Gastrocnemius medialis (tissue), 4 donors: ENCODE data around the gene PRIMPOL. TPM values are rescaled to one million over a fixed set of nuclear protein-coding genes. Genes with fewer than 3 reads are reported as not detected.

Experiments used
- ATAC-seq, 2 donors: fragments of 150-250 bp; one replicate each; pipeline ENCODE4 v1.9.1; 2016
- DNase-seq, 2 donors: peaks; one replicate each; pipeline ENCODE4 v3.0.0-alpha.2; 2019
- H3K27ac ChIP-seq, 4 donors: fragments of 200-600 bp; sonication (generic); 1 replicate in 1 of 4; 2 replicates in 3 of 4; pipeline ENCODE4 v1.5.1; 2016 to 2018; ENCODE audit warnings: mild to moderate bottlenecking in 2 of 4, moderate library complexity in 1 of 4
- H3K27me3 ChIP-seq, 3 donors: fragments of 200-600 bp; sonication (generic) in 2 of 3; 1 replicate in 1 of 3; 2 replicates in 2 of 3; pipeline versions ENCODE4 v1.5.1 to v1.6.0; 2016 to 2019; ENCODE audit warnings: mild to moderate bottlenecking in 1 of 3, moderate library complexity in 1 of 3
- H3K36me3 ChIP-seq, 2 donors: fragments of 200-600 bp; sonication (generic) in 1 of 2; one replicate each; pipeline ENCODE4 v1.5.1; 2017 to 2018
- H3K4me1 ChIP-seq, 2 donors: fragments of 200-600 bp; sonication (generic) in 1 of 2; one replicate each; pipeline ENCODE4 v1.5.1; 2016 to 2017; ENCODE audit warnings: mild to moderate bottlenecking in 2 of 2
- H3K4me3 ChIP-seq, 4 donors: fragments of 200-600 bp; sonication (generic) in 3 of 4; 1 replicate in 1 of 4; 2 replicates in 3 of 4; pipeline ENCODE4 v1.5.1; 2016 to 2019; ENCODE audit warnings: mild to moderate bottlenecking in 2 of 4
- H3K9me3 ChIP-seq, 3 donors: fragments of 200-600 bp; sonication (generic) in 2 of 3; 1 replicate in 1 of 3; 2 replicates in 2 of 3; pipeline ENCODE4 v1.5.1; 2016 to 2019
- POLR2A ChIP-seq, 2 donors: fragments of 450-650 bp; IDR thresholded peaks; one replicate each; pipeline ENCODE4 v1.6.1; 2017; ENCODE audit warnings: antibody characterized with exemption in 2 of 2, mild to moderate bottlenecking in 2 of 2, moderate library complexity in 2 of 2
- in situ Hi-C, 4 donors: fragments of 200-750 bp; cut with MboI; loops; one replicate each; pipeline versions ENCODE4 v1.15.0 to v1.8.0; 2017; ENCODE audit warnings: low sequenced_read_pairs in 4 of 4
- intact Hi-C: fragments of 100-400 bp; cut with DNase I; formaldehyde crosslinking; loops from one replicate; pipeline ENCODE4 v1.15.1; 2023; ENCODE audit warnings: low total_unique reads
- total RNA-seq, 4 donors: library from RNA; depleted of rRNA; stranded (reverse); fragments of >200 nt; gene quantifications; one replicate each; pipeline versions ENCODE4 v1.1.0 to v1.2.3, GENCODE V29; 2016
- TF ChIP-seq, protein P1 (sequence below), 5 experiments: fragments of 450-650 bp in 3 of 5; fragments of 200-600 bp in 2 of 5; sonication (generic) in 2 of 5; IDR thresholded peaks in 4 of 5; conservative IDR thresholded peaks in 1 of 5; 1 replicate in 4 of 5; 2 replicates in 1 of 5; pipeline ENCODE4 v1.5.1; 2016 to 2019; ENCODE audit warnings: antibody characterized with exemption in 5 of 5, mild to moderate bottlenecking in 3 of 5, moderate library complexity in 3 of 5

Gene PRIMPOL
- total RNA-seq, 4 donors from 2014 or later: 5.9 to 11.1 (median 10.7) TPM

DNA sequence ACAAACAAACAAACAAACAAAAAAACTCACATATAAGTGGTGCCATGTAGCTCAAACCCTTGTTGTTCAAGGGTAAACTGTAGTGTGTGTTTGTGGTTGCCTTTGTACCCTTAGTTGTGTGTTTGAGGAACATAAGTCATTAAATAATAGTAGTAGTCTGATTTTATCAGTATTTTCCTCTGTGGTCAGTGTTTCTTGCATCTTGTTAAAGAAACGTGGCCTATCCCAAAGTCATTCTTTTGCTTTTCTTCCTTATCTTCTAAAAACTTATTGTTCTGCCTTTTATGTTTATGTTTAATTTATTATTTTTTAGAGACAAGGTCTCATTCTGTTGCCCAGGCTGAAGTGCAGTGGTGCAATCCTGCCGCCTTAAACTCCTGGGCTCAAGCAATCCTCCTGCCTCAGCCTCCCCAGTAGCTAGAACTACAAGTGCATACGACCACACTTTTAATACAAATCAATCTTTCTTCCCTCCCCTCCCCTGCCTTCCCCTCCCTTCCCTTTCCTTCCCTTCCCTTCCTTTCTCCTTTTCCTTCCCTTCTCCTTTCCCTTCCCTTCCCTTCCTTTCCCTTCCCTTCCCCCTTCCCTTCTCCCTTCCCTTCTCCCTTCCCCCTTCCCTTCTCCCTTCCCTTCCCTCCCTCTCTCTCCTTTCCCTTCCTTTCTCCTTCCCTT, 26.4 kb downstream of the PRIMPOL start:
- in situ Hi-C loops (no loop called here), intact Hi-C loops (no loop called here)
- no peak overlapping the region for H3K27ac ChIP-seq
- ATAC-seq (no peak), DNase-seq (no peak)
- peaks cover 0 to 9% of the 10 kb centered on the region in 2 donors for H3K36me3 ChIP-seq
- H3K4me3 ChIP-seq: no peak overlapping the region
- TF ChIP-seq, protein P1, sequence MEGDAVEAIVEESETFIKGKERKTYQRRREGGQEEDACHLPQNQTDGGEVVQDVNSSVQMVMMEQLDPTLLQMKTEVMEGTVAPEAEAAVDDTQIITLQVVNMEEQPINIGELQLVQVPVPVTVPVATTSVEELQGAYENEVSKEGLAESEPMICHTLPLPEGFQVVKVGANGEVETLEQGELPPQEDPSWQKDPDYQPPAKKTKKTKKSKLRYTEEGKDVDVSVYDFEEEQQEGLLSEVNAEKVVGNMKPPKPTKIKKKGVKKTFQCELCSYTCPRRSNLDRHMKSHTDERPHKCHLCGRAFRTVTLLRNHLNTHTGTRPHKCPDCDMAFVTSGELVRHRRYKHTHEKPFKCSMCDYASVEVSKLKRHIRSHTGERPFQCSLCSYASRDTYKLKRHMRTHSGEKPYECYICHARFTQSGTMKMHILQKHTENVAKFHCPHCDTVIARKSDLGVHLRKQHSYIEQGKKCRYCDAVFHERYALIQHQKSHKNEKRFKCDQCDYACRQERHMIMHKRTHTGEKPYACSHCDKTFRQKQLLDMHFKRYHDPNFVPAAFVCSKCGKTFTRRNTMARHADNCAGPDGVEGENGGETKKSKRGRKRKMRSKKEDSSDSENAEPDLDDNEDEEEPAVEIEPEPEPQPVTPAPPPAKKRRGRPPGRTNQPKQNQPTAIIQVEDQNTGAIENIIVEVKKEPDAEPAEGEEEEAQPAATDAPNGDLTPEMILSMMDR (IDR thresholded peaks at IDR 0.05 in 4 of 5, conservative IDR thresholded peaks at IDR 0.05 in 1 of 5): no peak
- no peak for TF ChIP-seq POLR2A (IDR thresholded peaks at IDR 0.05)
- no peaks in the 10 kb centered on the region for H3K4me1 ChIP-seq
- H3K27me3 ChIP-seq: no peaks in the 10 kb centered on the region
- H3K9me3 ChIP-seq: no peaks in the 10 kb centered on the region

DNA sequence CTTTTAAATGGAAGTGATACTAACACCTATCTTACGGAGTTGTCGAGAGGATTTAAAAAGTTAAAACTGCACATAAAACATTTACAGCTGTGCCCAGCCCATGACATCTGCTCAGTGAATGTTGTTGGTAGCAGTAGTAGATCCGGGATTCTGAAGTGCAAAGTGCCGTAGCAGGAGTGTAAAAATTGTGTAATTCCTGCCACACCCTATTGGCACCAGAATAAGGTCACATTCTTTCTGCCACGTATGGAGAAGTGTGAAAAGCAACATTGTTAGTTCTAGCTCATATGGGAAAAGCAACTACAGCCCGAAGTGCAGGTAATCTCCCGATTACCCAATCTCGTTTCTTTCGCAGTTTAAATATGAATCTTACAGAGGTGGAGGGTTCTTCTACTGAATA, 31.2 kb downstream of the PRIMPOL start:
- Histone ChIP-seq H3K4me3 (no peak overlapping the region), H3K9me3 (no peaks in the 10 kb centered on the region), H3K36me3 (peaks cover 0 to 7% of the 10 kb centered on the region in 2 donors), H3K27ac (no peak overlapping the region), H3K27me3 (no peaks in the 10 kb centered on the region), H3K4me1 (no peaks in the 10 kb centered on the region)
- DNase-seq (no peak), ATAC-seq (no peak)
- in situ Hi-C loops (no loop called here), intact Hi-C loops (no loop called here)
- TF ChIP-seq, protein P1 (IDR thresholded peaks at IDR 0.05 in 4 of 5, conservative IDR thresholded peaks at IDR 0.05 in 1 of 5): no peak
- no peak for TF ChIP-seq POLR2A (IDR thresholded peaks at IDR 0.05)

DNA sequence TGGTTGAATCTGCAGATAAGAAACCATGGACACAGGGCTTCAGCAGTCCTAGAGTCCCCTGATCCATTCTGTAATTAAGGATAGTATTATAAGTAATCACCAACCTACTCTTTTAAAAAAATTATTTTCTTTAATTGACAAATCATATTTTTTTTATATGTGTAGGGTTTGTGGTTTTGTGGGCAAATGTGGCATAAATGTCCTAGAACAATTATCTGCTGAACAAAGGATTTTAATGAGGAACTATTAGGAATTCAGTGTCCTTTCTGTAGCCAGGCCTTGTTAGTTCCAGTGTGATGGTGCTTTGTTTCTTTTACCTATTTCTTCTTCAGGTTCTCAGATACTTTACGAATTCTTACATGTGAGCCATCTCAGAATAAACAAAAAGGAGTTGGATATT, 32.4 kb downstream of the PRIMPOL start:
- in situ Hi-C loops (no loop called here), intact Hi-C loops (no loop called here)
- no peak for ATAC-seq
- no peaks in the 10 kb centered on the region for H3K9me3 ChIP-seq
- no peak overlapping the region for H3K4me3 ChIP-seq
- H3K4me1 ChIP-seq: no peaks in the 10 kb centered on the region
- H3K27ac ChIP-seq: no peak overlapping the region
- H3K36me3 ChIP-seq: peaks cover 0 to 7% of the 10 kb centered on the region in 2 donors
- TF ChIP-seq, protein P1 (IDR thresholded peaks at IDR 0.05 in 4 of 5, conservative IDR thresholded peaks at IDR 0.05 in 1 of 5): no peak
- no peak for TF ChIP-seq POLR2A (IDR thresholded peaks at IDR 0.05)
- no peak for DNase-seq
- H3K27me3 ChIP-seq: no peaks in the 10 kb centered on the region

DNA sequence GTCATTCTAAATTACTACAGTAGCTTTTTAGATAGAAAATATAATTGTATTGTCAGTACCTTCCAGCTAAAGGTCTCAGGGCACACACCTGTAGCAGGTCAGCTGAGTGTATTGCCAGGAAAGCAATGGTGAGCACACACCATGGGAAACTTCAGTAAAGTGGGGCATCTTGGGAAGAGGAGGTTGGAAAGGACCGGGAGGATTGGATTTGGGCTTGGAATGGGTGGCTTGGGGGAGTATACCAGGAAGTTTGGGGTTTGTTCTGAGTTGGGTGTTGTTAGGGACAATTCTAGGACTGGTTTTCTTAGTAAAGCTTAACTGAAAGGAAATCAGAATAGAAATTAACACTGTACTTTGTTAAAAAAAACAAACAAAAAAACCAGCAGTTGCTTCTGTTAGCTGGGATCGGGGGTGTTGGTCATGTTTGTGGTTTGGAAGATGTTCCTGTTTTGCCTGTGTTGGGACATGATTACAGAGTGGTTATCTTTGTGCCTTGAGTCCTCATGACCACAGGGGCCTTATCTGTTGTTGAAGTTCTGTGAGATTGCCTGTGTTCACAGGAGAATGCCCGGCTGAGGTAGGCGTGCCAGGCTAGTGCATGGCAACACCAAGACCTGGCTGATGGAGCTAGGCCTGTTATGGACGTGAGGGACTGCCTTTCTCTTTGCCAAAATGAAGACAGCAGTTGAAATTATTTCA, 35.1 kb downstream of the PRIMPOL start:
- H3K27ac ChIP-seq: no peak overlapping the region
- H3K36me3 ChIP-seq: peaks cover 0 to 10% of the 10 kb centered on the region in 2 donors
- DNase-seq (no peak), ATAC-seq (no peak)
- H3K27me3 ChIP-seq: no peaks in the 10 kb centered on the region
- H3K4me1 ChIP-seq: no peaks in the 10 kb centered on the region
- no peaks in the 10 kb centered on the region for H3K9me3 ChIP-seq
- TF ChIP-seq POLR2A (IDR thresholded peaks at IDR 0.05): no peak
- TF ChIP-seq, protein P1 (IDR thresholded peaks at IDR 0.05 in 4 of 5, conservative IDR thresholded peaks at IDR 0.05 in 1 of 5): no peak
- in situ Hi-C loops: no loop called here
- intact Hi-C loops: no loop called here
- H3K4me3 ChIP-seq: no peak overlapping the region
